22Rv1 (cell line): ENCODE results near the gene LZIC.

ENCODE experiments used
- H3K27ac ChIP-seq: fragments of 450-650 bp; 2 replicates; pipeline ENCODE4 v1.5.1; 2017
- CTCF ChIP-seq: fragments of 450-650 bp; IDR thresholded peaks from 2 replicates; pipeline ENCODE4 v1.5.1; 2017; ENCODE audit warnings: mild to moderate bottlenecking
- ZFX ChIP-seq: fragments of 450-650 bp; IDR thresholded peaks from 2 replicates; pipeline ENCODE4 v1.6.1; 2017; ENCODE audit warnings: antibody characterized with exemption, borderline replicate concordance

LZIC gene

GRCh38 chr1:9904596-9904995, 38.6 kb downstream of the LZIC start:
- H3K27ac ChIP-seq = no peak overlapping the region

GRCh38 chr1:9903801-9904527, 39.2 kb downstream of the LZIC start:
- peak overlapping the region; percentile 26; the same call in 1 of the 2 replicates for H3K27ac ChIP-seq
- TF ChIP-seq ZFX (no peak), CTCF (no peak)

More at GRCh38 chr1:9904596-9904995, 38.6 kb downstream of the LZIC start:
- TF ChIP-seq ZFX = no peak
- TF ChIP-seq CTCF = no peak

- no peak for TF ChIP-seq ZFX
- no peak for TF ChIP-seq CTCF
- H3K27ac ChIP-seq = peak overlapping the region; percentile 60
Observed at GRCh38 chr1:9902060-9902452, 41.1 kb downstream of the LZIC start.

GRCh38 chr1:9901148-9902059, 41.8 kb downstream of the LZIC start:
- no peak for TF ChIP-seq CTCF
- TF ChIP-seq ZFX = no peak
- peak overlapping the region; percentile 60 for H3K27ac ChIP-seq

- H3K27ac ChIP-seq = peak overlapping the region; percentile 60
Observed at GRCh38 chr1:9900142-9901043, 42.8 kb downstream of the LZIC start.

GRCh38 chr1:9894115-9894514, 49.1 kb downstream of the LZIC start:
- no peak for TF ChIP-seq CTCF
- no peak for TF ChIP-seq ZFX
- H3K27ac ChIP-seq = no peak overlapping the region

More at GRCh38 chr1:9900142-9901043, 42.8 kb downstream of the LZIC start:
- TF ChIP-seq ZFX (no peak), CTCF (no peak)
